HG03045 (cell line): ENCODE data around the gene ZFYVE21.

Experiments
- ATAC-seq: cut with Tn5 transposase; IDR thresholded peaks from one replicate; pipeline ENCODE4 v1.9.1; 2021; ENCODE audit warnings: mild to moderate bottlenecking, moderate library complexity; ENCODE audit not compliant: unreplicated experiment

The ZFYVE21 gene

GRCh38 chr14:103715052-103716000 is at the start of gene ZFYVE21, which contains the start of gene XRCC3:
Gene ZFYVE21 (plus strand): TSS chr14:103715810. CDS start chr14:103715842, 32 bp downstream.
Gene XRCC3 (minus strand): TSS chr14:103715451. CDS start chr14:103711087, 4,364 bp downstream.
- peak; percentile 94 for ATAC-seq

- no peak for ATAC-seq
Observed at GRCh38 chr14:103667671-103668070, 47.9 kb upstream of the ZFYVE21 start.

GRCh38 chr14:103668117-103668516 is 47.5 kb upstream of the ZFYVE21 start:
- no peak for ATAC-seq

- ATAC-seq = no peak
Observed at GRCh38 chr14:103669370-103669769, 46.2 kb upstream of the ZFYVE21 start.

- ATAC-seq = no peak
Observed at GRCh38 chr14:103671911-103672310, 43.7 kb upstream of the ZFYVE21 start.

- ATAC-seq = no peak
Observed at GRCh38 chr14:103675957-103676356, 39.7 kb upstream of the ZFYVE21 start.

GRCh38 chr14:103676881-103677675 is 38.5 kb upstream of the ZFYVE21 start:
- ATAC-seq = no peak

GRCh38 chr14:103679351-103679750 is 36.3 kb upstream of the ZFYVE21 start:
- no peak for ATAC-seq

- ATAC-seq = no peak
Observed at GRCh38 chr14:103680491-103681231, 34.9 kb upstream of the ZFYVE21 start.

GRCh38 chr14:103683139-103683538 is 32.5 kb upstream of the ZFYVE21 start:
- ATAC-seq = no peak

- ATAC-seq = no peak
Observed at GRCh38 chr14:103684471-103684870, 31.1 kb upstream of the ZFYVE21 start.

GRCh38 chr14:103684871-103685270 is 30.7 kb upstream of the ZFYVE21 start:
- ATAC-seq = no peak

GRCh38 chr14:103685276-103686211 is 30.1 kb upstream of the ZFYVE21 start:
- no peak for ATAC-seq

GRCh38 chr14:103686831-103687485 is 28.7 kb upstream of the ZFYVE21 start:
- no peak for ATAC-seq

GRCh38 chr14:103687712-103688111 is 27.9 kb upstream of the ZFYVE21 start:
- no peak for ATAC-seq

GRCh38 chr14:103688441-103688840 is 27.2 kb upstream of the ZFYVE21 start:
- ATAC-seq = no peak

- ATAC-seq = no peak
Observed at GRCh38 chr14:103688906-103689902, 26.4 kb upstream of the ZFYVE21 start.

GRCh38 chr14:103690332-103690731 is 25.3 kb upstream of the ZFYVE21 start:
- ATAC-seq = no peak
